ENCODE data around the gene LIN7C.
"Not testable (repeated sequence)": the region's sequence is repeated elsewhere in the genome, so short reads cannot be mapped to it uniquely, and the experiment has no call there.

The LIN7C gene

DNA sequence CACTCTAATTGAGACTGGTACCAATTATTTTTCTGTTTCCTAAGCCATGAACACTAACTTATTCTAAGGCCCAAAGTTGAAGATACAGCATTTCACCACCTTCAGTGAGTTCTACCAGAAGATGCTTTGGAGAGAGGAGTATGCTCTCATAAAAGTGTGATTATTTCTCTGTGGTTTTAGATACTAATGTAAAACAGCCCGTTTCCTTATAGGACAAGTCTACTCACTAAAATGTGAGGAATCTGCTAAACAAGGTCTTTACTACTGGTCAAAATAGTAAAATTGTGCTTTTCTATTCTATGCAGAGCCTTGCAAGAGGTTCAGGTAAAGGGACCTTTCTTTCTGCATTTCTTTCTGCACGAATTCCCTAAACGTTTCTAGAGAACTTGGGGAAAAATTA, 36.4 kb downstream of the LIN7C start:
- DNase-seq (ENCODE audit: low read depth in 2 of 2), result no peak

DNA sequence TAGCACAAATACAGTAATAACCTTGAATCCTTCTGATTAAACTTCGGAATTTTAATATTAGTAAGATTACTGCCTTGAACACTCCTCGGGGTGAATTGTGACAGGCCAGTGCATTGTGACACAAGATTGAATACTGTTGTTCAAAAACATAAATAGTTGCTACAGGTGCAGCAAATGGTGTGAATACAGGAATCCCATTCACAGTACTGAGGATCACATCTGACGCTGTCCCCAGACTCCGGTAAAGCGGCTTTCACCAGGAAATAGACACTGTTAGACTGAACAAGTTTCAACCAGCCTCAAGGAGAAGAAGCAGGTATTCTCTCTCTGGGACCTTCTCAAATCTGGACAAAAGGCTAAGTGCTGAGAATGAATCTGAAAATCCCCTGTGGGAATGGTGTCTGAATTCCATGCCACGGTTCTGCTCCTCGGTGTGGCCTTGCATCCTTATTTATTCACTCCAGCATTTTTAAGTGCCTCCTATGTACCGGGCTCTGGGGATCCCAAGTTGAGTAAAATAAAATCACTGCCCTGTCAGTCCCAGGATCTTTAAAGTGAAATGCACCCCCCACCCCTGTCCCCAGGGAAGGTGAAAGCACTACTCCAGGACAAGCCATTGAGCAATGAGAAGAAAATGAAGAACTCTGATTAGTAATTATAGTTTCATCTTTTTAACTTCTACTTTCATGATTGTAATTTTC, 37.4 kb downstream of the LIN7C start:
- DNase-seq (ENCODE audit: low read depth in 2 of 2), result no peak

DNA sequence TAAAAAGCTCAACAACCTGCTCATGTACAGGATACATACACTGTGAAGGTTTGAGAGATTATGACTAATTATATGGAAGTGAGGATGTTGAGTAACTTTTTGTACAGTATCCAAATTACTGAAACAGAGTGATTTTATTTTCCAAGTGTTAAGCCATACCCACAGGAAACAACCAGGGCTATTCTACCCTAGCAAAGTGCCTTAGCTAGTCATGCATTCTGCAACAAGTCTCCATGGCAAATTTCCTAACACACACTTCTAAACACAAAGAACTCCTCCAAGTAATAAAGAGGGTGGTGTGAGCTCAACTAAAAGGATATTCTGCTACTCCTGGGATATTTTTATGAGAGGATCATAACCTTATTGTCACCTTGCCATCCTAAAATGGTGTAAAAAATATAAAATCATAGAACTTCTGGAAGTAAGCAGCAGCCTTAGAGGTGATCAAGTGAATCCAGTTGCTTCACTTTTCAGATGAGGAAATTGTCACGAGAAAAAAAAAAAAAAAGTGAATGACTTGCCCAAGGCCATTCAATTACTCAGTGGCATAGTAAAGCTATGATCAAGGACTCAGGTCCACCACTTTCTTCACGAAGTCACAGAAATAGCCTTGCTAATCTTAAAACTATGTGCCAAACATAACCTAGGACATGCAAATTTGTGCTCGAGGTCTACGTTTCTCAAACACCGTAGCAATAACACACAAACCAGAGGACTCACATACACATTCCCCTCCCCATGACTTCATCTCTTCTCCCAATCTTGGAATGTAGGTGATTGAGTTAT, 38.2 kb downstream of the LIN7C start:
- DNase-seq (ENCODE audit: low read depth in 2 of 2), result no peak

DNA sequence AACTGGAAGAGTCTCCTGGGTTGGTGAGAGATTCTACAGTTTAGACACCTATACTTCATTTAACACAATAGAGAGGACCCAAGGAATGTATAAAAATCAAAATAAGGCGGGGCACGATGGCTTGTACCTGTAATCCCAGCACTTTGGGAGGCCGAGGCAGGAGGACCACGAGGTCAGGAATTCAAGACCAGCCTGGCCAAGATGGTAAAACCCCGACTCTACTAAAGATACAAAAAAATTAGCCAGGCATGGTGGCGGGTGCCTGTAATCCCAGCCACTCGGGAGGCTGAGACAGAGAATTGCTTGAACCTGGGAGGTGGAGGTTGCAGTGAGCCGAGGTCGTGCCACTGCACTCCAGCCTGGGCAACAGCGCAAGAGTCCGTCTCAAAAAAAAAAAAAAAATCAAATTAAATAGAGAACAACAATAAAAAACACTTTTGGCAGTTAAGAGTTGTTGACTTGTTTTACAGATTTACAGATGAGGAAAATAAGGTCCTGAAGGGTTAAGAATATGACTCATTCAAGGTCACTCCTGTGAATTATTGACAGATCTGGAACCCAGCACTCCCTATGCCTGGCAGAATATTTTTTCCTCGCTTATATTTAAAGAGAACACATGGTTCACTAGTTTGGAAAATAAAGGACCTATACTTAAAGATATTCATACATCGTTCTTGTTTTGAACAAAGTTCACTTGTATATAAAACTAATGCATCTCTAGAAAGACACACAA, 39.2 kb downstream of the LIN7C start:
- DNase-seq (ENCODE audit: low read depth in 2 of 2), result no peak

DNA sequence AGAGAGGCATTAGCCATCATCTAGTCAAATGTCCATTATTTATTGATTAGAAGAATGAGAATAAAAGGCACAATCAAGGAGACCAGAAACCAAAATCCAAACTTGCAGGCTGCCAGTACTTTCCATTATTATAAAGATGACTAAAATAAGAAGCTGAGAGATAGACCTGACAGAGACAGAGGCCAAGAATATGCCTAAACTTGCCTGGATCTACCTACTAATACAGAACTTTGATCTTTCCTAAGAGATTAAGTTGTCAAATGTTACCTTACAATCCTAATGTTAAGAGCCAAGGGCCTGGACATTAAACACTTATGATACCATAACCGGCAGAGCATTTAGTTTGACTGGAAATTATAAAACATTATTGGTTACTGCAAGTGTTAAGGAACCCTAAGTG, 40.2 kb downstream of the LIN7C start:
- no peak for DNase-seq (ENCODE audit: low read depth in 2 of 2)

DNA sequence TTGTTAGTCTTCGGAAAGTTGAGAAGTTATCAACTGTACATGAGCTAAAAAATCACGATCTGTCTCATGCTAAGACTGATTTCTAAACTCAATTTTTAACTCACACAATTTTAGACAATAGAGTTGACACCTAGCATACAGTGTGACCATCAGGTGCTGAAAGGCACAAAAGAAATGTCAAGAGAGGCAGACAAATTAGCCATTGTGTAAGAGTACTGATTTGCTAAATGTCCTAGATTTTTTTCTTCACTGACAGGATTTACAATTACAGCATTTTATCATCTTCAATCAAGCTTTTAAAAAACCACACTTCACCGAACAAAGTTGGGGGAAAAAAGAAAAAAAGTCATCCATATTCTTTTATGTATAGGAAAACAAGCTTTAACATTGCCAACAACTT, 40.9 kb downstream of the LIN7C start:
- no peak for DNase-seq (ENCODE audit: low read depth in 2 of 2)

DNA sequence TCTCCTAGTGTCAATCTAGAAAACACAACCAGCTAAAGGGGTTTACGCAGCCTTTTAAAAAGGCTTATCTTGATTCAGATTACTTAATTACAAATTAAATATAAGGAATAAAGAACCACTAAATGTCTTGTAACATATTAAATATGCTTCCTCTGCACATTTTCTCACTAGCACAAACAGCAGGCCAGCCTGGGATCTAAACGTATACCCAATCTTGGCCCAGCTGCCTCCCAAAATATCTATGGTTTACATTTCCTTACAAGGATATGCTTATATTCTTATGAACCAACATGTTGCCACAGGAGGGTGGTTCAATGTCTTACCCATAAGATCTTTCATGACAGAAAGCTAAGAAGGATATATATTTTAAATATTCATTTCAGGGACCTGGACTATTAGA, 41.7 kb downstream of the LIN7C start:
- no peak for DNase-seq (ENCODE audit: low read depth in 2 of 2)

DNA sequence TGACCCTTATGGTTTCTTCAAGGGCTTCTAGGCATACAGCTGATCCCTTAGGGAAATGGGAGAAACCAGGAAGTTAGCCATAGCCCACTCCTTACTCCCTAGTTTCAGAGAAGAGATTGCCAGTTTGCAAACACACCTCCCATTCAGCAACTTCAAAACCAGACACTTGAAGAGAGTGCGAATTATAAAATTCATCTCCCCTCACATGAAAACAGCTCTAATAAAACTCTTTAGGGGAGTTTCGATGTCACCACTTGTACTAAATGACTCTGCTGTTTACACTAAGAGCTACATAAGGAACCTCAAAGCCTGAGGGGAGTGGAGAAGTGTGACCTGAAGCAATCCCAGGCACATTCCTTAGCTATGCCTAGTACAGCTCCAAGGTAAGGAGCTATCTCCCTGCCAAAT, 42.3 kb downstream of the LIN7C start:
- no peak for DNase-seq (ENCODE audit: low read depth in 2 of 2)

DNA sequence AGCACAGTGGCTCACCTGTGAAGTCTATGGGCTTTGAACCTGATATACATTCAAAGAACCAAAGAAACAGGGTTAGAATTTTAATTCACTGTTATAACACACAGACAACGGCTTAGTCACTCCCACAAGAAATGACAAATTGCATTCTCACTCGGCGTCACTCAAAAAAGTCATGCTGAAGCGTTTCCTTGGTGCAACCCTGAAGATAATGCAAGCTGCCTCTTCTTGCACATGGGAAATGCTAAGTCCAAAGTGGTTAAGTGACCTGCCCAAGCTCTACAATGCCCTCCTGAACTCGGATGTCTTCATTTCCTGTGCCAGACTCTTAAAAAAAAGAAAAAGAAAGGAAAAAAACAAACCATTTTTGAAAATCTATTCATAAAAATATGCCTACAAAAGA, 44.0 kb downstream of the LIN7C start:
- no peak for DNase-seq (ENCODE audit: low read depth in 2 of 2)

DNA sequence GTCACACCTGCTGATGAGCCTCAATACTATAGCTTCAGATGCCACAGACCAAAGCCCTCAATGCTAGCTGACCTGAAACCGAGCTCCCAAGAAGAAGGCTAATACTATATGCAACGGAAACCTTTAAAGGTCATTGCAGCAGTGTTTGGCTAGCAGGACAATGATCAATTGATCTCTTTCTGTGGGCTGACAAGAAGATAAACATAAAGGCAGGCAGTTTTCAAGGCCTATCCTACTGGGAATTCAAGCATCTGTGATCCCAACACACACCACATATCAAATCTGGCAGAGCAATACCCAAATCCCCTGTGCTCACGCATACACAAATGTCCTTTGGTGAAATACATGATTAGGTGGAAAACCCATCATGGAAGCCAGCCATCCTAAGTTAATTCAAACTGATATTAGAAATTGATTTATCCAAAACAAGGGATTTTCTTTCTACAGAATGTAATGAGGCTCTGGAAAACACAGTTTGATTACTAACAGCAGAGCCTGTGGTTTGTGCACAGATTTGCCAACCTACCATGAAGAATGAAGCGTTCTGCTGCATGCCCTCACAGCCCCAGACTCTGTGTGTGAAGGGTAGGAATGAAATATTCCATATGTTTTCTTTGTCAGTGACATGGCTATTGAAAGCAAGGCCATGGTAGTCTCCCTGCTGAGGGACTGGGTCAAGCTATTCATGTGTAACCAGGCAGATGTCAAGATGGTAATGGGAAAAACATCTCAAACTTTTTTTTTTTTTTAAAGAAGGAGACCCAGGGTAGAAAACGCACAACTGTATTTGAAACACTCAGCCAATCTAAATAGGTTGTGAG, 46.2 kb downstream of the LIN7C start:
- DNase-seq (ENCODE audit: low read depth in 2 of 2), result no peak

DNA sequence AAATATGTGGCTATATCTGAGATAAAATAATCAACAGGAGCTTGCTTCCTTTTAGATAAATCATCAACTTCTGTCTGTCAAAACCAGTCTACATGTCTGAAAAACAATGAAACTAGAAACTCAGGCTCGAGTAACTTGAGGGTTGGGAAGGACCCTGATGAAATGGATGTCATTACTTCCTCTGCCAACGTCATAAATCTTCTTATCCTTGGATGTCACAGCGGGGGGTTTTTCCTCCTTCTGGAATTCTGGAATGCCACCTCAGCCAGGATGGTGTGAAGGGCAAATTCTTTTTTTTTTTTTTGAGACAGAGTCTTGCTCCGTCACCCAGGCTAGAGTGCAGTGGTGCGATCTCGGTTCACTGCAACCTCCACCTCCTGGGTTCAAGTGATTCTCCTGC, 47.4 kb downstream of the LIN7C start:
- DNase-seq (ENCODE audit: low read depth in 2 of 2), result no peak

DNA sequence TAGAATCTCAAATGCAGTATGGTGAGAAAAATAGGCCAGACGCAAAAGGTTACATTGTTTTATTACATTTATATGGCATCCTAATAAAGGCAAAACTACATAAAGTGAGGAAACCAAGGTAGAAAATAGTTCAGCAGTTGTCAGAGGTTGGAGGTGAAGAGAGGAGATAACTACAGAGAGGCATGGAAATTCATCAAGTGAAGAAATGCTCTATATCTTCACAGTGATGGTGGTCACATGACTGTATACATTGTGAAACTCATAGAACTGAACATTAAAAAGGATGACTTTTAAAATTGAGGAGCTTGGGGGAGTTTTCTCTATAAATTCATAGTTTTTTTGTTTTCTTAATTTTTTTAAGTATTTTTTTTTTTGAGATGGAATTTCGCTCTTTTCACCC, 48.4 kb downstream of the LIN7C start:
- DNase-seq (ENCODE audit: low read depth in 2 of 2), result no peak

DNA sequence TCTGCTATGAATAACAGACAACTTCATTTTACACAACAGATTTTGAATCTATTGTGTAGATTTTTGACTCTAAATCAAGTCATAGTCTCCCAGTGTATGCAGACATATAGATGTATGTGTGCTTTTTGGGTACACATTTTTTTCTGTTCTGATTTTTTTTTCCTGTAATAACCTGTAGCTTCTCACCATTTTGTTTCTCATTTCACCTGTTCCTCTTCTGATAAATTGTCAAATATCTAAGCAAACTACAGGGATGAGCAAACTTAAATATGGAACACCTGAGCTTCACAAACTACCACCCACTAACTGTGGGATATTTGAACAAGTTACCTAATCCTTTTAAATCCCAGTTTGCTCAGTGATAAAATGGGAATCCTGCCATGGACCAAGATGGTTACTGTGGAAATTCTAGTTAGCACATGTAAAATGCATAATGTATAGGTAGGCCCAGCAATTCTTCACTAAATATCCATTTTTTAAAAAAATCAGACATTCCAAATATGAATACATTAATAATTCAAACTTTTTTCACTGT, 49.7 kb downstream of the LIN7C start:
- DNase-seq (ENCODE audit: low read depth in 2 of 2), result no peak

DNA sequence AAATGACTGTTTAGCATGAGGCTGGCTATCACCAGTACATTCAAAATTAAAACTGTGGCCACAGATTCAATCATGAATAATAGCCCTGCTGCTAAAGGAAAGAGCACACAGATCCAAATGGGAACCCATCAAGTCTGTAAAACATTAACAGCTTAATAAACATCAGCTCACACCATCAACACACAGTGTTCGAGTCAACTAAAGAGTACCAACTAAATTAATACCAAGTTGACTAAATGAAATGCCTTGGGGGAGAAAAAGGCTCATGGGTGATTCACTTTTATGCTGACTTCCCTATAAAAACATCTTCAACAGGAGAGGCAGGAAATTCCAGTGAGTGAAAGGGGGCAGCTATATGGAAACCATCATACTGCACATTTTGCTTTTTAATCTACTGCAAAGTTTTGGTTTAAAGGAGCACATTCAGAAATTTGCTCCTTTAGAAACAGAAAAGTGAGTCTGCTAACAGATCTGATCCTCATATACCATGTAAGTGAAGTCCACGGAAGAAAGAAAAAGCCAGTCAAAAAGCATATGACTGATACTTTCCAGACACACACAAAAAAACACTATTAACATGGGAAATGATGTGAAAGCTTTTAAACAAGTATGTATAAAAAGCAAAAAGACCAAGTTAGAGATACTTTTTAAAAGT, 50.3 kb downstream of the LIN7C start:
- DNase-seq (ENCODE audit: low read depth in 2 of 2), result no peak

DNA sequence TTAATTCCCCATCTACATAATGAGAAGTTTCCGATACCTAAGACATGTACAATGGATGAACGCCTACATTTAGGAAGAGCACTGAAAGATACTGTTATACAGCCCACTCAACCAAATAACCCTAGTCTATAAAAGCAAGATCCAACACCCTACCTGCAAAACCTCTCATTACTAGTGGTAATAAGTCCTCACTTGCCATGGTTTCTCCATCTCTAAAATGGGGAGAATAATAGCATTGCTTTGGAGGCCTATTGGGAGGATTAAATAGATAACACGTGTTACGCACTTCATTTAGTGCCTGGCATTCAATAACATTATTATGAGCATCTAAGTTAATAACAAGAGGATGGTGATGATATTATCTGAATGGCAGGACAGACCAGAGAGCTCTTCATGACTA, 50.9 kb downstream of the LIN7C start:
- no peak for DNase-seq (ENCODE audit: low read depth in 2 of 2)

DNA sequence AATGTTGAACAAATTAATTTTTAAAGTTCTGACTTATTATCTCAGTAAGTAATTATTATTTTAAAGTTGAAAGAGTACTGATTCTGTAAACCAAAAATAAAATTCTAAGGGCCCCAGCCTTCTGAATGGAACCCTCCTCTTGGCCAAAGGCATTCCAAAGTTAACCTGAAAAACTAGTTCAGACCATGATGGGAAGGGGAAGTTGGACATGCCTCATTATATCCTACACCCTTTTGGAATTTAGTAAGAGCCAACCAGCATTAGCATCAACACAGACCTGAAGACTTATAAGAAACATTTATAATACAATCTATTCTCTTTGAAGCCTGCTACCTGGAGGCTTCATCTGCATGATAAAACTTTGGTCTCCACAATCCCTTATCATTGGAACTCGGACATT, 52.9 kb downstream of the LIN7C start:
- no peak for DNase-seq (ENCODE audit: low read depth in 2 of 2)

DNA sequence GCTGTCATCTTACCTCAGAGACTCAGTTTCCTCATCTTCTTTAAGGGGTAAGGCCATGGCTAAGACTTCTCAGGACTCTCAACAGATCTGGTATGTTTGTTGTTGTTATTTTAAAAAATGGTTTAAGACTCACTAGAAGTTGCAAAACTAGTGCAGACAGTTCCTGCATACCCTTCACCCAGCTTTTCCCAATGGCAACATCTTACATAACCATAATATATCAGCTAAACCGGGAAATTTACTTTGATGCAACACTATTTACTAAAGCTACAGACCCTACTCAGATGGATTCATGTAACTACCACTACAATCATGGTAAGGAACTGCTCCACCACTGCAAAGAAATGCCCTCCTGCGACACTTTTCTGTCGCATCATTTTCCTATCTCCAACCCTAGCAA, 54.4 kb downstream of the LIN7C start:
- no peak for DNase-seq (ENCODE audit: low read depth in 2 of 2)

DNA sequence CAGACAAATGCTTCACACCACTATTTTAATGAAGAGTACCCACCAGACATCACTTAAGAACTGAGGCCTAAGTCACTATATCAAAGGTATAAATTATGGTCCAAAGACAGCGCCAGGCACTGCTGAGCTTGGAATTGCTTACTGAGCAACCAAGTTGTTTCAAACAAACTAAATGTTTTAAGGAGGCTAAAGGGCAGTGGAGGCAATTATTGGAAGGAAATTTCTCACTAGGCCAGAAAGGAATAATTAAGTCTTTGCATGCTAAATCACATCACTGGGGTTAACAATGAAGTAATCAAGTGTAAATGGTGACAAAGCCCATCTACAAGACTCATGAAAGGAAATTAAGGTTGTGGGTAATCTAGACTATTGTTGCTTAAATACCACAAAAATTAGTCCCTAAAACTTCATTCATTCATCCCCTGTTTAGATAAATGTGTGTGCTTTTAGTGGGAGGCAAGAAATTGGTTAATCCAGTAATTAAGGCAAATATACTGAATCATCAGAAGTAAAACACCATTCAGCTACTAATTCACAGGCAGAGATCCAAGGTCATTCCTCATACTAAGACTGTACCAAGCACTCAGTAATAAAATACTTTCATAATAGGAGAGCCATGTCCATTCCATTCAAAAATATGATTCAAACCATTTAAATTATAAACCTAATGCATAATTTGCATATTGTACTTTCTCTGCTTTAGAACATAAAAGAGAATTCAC, 55.2 kb downstream of the LIN7C start:
- no peak for DNase-seq (ENCODE audit: low read depth in 2 of 2)

DNA sequence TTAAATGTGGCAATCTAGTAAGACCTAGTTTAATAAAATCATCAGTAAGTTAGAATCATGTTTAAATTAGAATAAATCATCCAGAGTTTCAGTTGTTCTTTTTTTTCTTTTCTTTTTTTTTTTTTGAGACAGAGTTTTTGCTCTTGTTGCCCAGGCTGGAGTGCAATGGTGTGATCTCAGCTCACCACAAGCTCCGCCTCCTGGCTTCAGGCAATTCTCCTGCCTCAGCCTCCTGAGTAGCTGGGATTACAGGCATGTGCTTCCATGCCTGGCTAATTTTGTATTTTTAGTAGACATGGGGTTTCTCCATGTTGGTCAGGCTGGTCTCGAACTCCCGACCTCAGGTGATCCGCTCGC, 58.4 kb downstream of the LIN7C start:
- DNase-seq (ENCODE audit: low read depth in 2 of 2), result not testable (repeated sequence)

DNA sequence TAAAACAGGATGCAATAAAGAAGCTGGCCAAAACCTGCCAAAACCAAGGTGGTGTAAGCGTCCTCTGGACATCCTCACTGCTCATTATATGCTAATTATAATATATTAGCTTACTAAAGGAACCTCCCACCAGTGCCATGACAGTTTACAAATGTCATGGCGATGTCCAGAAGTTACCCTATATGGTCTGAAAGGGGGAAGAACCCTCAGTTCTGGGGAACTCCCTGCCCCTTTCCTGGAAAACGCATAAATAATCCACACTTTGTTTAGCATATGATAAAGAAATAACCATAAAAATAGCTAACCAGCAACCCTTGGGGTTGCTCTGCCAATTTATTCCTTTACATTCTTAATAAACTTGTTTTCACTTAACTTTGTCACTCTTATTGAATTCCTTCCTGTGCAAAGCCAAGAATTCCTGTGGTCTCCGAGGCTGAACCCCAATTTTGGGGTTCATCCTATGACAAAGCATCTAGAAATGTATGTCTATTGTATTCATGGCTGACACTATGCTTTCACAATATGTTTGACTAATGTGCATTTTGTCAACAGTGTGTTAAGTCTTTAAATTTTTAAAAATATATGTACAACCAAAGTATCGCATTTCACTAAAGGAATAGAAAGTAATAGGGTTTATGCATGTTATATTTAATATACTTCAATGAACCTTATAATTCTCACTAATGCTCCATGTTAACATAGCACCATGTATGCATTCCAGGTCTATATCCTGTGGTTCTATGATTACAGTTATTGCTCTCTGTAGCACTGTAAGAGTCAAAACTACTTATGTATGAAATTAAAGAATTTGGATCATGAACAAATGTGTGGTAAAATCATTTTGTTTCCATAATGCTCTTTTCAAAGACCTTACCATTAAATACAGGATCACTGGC, 59.0 kb downstream of the LIN7C start:
- no peak for DNase-seq (ENCODE audit: low read depth in 2 of 2)

Measured in stimulated activated CD8-positive, alpha-beta memory T cell treated with anti-CD3 and anti-CD28 coated beads, Interleukin-15, amount 100 ng/mL, for 48 hours (primary cell).